HG03378 (cell line): ENCODE results near the gene RPL10.
"Not testable (repeated sequence)": the region's sequence is repeated elsewhere in the genome, so short reads cannot be mapped to it uniquely, and the experiment has no call there.

Experiments
- ATAC-seq: cut with Tn5 transposase; IDR thresholded peaks from one replicate; pipeline ENCODE4 v1.9.1; 2021; ENCODE audit warnings: mild to moderate bottlenecking, moderate library complexity; ENCODE audit not compliant: unreplicated experiment

The RPL10 gene

DNA sequence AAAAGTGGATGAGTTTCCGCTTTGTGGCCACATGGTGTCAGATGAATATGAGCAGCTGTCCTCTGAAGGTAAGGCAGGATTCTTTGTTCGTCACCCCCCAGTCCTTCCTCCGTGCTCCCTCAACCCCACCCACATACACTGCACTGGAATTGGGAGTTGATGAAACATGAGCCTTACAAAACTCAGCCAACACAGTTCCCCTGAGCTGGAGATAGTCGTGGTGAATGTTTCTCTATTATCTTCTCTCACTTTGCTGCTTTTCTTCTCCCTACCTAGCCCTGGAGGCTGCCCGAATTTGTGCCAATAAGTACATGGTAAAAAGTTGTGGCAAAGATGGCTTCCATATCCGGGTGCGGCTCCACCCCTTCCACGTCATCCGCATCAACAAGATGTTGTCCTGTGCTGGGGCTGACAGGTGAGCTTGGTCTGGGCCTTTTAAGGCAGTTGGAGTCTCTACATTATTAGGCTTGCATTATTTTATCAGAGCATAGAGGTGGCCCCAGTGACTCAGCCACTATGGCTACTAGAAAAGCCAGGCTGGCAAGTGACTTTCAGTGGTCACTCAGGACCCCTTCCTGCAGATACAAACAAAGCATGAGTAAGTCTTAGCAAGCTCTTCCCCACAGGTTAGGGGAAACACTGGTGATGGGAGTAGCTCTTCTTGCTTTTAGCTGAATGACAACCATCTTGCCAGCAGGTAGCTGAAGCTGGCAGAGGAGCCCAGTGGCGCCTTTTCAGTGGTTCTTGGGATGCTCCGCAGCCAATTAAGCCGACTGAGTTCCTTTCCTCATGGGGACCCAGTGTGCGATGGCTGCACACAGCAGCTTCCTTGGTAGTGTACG lies 1.6 kb downstream of the RPL10 start:
- ATAC-seq, result no peak

DNA sequence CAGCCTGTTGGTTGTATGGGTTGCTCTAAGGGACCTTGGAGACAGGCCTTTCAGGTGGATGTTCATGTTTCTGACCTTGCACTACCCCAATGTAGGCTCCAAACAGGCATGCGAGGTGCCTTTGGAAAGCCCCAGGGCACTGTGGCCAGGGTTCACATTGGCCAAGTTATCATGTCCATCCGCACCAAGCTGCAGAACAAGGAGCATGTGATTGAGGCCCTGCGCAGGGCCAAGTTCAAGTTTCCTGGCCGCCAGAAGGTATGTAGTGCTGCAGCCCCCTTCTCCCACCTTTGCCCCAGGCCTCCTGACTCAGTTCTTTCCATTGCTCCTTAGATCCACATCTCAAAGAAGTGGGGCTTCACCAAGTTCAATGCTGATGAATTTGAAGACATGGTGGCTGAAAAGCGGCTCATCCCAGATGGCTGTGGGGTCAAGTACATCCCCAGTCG lies 2.2 kb downstream of the RPL10 start:
- ATAC-seq, result not testable (repeated sequence)

DNA sequence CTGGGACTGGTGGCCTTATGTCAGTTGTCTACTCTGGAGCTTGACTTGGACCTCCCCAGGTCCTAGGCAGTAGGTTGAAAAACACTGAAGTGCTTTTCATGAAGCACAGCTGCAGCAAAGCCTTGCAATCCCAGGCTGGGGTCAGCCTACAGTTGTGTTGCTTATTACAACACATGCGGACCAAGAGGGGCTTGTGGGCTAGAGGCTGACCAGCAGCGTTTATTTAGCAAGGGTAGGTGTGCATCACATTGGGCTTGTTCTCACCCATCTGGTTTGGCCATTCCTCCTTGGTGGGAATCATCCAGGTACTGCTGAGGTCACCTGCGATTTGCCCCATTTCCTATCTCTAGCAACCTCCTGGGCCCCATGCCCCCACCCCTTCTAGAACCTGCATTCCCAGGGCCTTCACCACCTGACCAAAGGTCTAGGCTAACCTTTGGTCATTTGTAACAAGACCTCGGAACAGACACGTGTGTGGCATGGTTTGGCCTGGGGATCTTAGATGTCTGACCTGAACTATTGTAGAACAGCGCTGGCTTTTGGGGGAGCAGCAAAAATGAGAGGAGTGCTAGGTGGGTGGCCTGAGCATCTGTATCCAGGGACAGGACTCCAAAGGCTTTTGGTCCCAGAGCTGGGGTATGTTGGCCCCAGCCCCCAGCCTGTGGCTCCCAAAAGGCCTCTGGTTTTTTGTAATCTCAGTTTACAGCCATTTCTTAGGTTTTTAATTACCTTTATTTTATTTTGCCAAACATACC lies 3.0 kb downstream of the RPL10 start:
- ATAC-seq, result no peak

DNA sequence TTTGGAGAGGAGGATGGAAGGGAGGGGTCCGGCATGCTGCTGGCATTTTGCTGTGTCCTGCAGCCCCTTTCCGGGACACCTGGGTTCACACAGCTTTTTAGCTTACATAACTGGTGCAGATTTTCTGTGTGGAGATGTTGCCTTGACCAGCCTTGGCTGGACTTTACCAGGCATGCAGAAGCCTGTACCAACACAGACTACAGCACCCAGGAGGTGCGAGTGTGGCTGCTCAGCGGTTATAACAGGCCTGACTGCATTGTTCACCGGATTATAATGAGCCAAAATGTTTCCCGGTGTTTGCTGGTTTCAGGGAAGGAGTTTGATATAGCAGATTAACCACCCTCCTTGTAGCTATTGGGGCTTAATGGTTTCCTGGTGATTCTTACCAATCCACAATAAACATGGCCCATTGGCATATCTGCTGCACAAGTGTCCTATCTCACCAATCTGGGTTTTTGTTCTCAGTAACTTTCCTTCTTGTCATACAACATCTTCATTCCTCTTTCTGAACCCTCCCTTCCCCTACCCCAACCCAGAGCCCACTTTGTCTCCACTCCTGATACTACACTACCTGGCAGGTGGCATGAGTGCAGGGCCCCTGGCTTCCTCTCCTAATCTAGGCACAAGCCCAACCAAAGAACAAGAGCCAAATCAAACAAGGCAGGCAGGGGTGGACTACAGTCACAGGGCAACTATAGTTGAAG lies 3.9 kb downstream of the RPL10 start:
- ATAC-seq, result no peak

DNA sequence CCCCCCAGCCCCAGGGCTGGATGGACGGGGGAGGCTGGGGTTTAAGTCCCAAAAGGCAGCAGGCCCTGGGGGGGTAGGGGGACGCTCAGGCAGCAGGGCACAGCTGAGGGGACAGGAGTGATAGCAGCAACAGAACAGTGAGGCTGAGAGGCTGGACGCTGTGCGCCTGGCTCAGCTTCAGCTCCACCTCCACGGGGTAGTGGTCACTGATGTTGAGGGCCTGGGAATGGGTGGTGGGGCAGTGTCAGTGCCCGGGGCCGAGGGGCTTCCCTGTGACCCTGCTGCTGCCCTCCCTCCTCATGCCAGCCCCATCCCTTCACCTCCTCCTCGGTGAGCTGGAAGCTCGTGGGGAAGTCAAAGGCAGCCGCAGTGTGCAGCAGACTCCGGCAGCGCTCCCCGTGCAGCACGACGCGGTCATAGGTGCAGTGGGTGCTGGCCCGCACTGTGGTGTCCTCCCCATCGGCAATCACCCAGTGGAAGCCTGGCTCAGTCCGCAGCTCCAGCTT lies 4.5 kb downstream of the RPL10 start:
- no peak for ATAC-seq

DNA sequence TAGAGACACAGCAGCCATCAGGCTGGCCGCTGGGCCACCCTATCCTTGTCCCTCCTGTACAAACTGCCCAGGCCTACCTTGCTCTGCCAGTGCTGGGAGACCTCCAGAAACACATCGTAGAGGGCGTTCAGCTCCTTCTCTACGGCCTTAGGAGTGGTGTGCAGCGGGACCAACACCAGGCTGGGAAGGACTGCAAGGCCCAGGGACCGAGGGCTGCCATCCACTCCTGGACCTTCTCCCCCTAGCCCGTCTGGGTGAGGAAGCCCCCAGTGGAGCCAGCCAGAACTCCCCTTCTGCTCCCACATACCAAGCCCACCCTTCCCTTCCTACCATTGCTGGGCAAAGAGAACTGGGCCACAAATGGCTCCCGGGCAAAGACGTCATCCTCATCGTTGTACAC lies 5.0 kb downstream of the RPL10 start:
- ATAC-seq, result no peak

DNA sequence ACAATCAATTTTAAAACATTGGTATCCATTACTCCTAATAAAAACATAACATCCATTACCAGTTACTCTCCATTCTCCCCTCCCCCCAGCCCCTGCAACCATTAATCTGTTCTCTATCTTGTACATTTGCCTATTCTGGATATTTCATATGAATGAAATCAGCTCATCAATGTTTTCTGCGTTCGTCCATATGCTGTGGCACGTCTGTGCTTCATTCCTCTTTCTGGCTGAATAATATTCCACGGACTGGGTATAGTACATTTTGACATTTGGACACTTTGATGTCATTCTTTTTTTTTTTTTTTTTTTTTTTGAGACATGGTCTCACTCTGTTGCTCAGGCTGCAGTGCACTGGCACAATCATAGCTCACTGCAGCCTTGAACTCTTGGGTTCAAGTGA lies 5.7 kb downstream of the RPL10 start:
- no peak for ATAC-seq

DNA sequence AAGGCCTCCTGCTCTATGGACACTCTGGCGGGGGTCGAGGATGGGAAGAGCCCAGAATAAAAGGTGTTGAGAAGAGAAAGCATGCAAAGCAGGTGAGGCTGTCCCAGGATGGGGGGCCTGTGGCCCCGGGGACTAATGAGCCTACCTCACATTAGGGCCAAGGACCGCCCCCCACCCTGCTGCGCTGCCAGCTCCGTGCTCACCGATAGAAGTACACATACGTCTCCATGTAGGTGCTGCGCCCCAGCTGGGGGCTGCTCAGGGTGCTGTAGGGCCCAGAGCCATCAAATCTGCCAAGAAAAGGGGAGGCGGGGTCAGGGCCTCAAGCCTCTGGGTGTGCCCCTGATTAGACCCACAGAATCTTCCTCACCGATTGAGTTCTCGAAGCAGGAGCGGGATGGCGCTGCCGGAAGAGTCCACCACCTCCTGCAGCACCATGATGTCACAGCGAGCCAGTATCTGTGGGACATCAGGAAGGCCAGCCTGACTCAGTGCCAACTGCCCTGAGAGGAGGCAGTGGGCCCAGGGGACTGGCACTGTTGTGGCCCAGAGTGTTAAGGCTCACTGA lies 6.5 kb downstream of the RPL10 start:
- ATAC-seq, result no peak

DNA sequence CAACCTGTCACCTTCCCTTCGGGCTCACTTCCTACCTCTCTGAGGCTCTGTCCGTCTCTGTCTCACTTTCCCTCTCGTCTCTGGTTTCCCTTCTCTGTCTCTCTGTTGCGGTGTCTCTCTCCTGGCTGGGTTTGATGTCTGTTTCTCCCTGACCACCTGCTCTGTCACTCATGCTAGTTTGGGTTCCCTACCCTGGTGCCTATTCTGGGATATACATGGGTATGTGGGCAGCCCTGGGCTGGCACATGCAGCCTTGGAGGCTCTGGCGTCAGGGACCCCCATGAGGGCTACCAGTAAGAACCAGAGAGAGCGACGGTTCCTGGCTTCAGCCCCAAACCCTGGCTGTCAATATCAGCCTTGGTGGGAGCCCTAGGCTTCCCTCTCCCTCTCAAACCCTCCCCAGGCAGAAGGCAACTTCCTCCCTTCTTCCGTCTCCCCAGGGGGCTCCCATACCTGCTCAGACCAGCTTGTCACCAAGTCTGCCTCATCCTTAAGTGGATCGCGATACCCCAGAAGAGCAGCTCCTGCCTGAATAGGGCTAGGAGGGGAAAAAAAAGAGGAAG lies 10.6 kb downstream of the RPL10 start:
- ATAC-seq, result no peak

DNA sequence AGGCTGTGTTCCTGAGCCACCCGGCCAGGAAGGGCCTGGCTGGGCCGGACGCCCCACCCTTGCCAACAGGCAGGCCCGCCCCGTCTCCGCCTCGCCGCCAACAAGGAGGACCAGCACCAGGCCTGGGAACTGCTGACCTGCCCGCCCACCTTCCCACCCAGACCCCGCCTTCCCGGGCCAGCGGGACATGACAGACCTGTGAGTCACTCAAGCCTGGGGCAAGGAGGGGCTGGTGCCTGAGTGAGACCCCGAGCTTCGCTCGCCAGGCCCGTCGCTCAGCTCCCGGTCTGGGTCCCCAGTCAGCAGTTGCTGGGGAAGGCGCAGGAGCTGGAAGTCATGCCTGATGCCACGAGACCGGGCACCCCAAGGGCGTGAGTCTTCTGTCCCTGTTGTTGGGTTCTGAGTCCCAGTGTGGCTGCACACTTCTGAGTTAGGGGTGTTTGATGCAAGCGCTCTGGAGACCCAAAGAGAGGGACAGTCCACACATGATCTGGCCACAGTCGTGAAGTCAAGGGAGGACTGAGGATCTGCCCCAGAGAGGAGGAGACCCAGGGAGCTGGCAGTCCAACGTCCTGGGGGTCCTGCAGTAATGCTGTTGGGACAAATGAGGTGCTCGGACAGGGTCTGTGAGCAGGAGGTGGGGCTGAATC lies 11.2 kb downstream of the RPL10 start, which contains the start of gene DNASE1L1:
Gene DNASE1L1 (minus strand): TSS at position 33 of the 650 bp plus-strand sequence. CDS start 3,686 bp downstream, outside the sequence.
- no peak for ATAC-seq

DNA sequence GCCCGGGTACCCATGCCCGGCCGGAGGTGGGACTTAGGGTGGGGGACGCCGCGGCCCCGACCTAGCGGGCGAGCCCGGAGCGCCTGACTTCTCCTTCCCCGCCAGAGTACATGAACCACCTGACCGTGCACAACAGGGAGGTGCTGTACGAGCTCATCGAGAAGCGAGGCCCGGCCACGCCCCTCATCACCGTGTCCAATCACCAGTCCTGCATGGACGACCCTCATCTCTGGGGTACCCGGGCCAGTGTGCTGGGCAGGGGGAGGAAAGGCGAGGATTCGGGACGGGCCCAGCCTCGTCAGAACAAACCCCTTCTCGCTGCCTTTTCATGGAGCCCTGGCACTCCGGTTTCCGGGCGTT lies 13.8 kb downstream of the RPL10 start:
- no peak for ATAC-seq

DNA sequence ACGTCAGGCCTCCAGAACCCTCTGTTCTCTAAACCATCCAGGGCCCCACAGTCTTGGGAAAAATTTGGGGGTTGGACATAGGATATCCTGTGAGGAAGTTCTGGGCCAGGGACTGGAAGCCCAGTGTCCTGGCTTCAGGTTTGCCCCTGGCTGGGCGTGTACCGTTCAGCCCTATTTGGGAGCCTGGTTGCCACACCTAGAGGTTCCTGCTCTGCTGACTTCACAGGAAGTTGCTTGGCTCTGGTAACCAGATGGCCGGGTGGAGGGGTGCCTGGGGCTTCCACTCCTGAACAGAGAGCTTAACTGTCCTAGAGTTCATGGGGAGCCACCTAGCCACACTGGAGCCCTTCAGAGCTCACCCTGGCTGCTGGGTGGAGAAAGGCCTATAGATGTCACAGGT lies 14.3 kb downstream of the RPL10 start:
- ATAC-seq, result no peak

DNA sequence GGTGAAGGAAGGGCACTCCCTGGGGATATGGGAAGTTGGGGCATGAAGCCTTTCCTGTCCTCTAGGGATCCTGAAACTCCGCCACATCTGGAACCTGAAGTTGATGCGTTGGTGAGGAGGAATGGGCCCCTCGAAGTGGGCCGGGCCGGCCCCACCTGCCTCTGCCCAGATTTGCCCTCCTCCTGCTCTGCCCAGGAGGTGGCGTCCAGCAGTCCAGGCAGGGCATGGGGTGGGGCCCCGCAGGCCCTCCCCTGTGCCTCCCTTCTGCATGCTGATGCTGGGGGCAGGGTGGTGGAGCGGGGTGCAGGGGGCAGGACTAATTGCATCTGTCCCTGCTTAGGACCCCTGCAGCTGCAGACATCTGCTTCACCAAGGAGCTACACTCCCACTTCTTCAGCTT lies 15.0 kb downstream of the RPL10 start:
- no peak for ATAC-seq

DNA sequence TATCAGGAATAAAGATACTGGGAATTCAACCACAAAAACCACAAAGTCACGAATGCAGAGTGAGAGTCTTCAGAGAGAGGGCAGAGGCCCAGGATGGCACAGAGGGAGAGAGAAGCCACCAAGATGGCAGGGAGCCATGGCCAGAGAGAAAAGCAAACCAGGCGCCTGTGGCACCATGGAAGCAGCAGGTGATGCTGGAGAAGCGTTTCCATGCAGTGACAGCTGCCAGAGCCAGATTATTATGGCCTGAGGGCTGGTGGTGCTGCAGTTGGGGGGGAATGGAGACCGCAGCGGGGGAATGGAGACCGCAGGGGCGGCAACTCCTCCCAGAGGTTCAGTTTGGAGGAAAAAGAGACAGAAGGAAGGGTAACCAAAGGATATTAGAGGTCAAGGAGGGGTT lies 19.0 kb downstream of the RPL10 start:
- no peak for ATAC-seq

DNA sequence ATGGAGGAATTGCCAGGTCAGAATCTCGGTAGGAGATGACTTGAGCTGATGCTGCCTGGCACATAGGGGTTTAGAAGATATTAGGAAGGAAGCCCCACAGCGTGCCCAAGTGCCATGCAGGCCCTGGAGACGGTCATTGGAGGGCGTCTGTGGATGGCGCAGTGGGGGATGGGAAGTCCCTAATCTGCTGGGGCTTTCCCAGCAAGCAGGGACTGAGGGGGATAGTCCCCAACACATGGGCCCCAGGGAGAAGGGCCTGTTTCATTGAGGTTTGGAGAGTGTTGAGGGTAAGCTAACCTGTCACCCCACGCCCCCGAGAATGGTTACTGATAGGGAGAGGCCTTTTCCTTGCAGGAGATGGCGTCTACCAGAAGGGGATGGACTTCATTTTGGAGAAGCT lies 21.0 kb downstream of the RPL10 start:
- ATAC-seq, result no peak

DNA sequence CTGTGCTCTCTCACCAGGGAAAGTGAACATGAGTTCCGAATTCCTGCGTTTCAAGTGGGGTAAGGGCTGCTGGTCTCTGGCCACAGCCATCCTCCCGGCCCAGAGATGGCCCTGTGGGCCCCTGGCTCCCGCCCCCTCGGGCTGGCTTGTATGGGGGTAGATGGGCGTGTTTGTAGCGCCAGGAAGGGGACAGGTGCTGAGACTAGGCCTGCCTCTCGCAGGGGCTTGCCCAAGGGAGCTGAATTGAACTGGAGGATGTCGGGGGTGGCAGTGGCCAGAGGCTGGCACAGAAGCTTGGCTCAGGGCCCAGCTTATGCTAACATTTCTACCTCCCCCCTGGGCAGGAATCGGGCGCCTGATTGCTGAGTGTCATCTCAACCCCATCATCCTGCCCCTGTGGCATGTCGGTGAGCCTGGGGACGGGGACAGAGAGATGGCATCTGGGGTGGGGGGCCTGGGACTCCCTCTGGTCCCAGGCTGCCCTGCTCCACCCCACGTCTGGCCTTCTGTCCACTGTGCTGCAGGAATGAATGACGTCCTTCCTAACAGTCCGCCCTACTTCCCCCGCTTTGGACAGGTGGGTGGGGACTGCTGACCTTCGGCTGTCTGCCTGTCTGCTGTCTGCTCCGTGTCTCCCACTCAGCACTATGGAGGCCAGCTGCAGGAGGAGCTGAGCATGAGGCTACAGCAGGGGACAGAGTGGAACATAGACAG lies 21.7 kb downstream of the RPL10 start:
- ATAC-seq, result no peak

DNA sequence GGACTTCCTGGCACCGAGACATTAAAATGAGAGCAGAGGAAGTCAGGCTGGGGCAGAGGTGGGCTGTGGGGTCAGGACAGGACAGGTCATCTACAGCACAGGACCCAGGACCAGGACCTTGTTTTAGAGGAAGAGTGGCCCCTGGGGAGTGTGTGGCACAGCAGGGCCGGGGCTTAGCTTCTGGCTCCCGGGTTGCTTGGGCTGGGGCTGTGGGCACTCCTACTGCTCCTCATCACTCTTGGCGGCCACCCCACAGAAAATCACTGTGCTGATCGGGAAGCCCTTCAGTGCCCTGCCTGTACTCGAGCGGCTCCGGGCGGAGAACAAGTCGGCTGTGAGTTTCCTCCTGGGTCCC lies 22.2 kb downstream of the RPL10 start:
- no peak for ATAC-seq

DNA sequence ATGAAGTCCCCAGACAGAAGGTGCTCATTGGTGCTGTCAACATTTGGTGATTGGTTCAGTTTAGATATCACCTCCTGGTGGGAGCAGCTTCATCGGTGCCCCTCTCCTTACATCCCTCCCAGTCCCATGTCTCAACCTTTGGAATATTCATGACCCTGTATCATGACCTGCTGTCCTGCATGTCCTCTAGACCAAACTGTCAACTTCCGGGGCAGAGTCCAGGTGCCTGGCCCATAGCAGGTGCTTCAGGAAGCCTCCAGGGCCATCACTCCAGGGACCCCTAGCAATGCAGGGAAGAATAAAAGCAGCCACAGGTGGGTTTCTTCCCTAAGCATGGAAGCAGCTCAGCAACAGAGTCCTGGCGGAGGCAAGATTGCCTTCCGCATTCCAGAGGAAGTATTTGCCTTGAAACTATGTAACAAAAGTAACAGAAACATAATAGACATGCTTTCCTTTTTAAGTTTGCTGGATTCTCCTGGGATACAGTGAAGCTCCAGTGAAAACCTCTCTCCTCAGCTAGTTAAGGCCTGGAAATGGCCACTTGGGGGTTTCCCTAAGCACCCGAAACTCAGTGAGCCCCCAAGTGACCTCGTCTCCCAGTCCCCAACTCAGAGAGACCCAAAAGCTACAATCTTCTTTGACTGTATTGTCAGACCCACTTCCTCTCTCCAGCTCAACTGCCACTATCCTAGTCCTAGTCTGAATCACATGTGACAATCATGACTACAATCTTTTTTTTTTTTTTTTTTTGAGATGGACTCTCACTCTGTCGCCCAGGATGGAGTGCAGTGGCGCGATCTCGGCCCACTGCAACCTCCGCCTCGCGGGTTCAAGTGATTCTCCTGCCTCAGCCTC lies 29.0 kb downstream of the RPL10 start:
- ATAC-seq, result no peak
